Glutamatergic neuron (in vitro differentiated cells): ENCODE measurements around the gene IYD. TPM values are rescaled to one million over a fixed set of nuclear protein-coding genes. Genes with fewer than 3 reads are reported as not detected.

Experiments
- DNase-seq: peaks from one replicate; pipeline ENCODE4 v3.0.0; 2022
- H3K27ac Mint-ChIP-seq: one replicate; pipeline ENCODE4 v1.8.0; 2020; ENCODE audit warnings: mild to moderate bottlenecking, mixed read lengths, inconsistent platforms; ENCODE audit not compliant: unreplicated experiment
- H3K27me3 Mint-ChIP-seq: one replicate; pipeline ENCODE4 v1.8.0; 2020; ENCODE audit warnings: mild to moderate bottlenecking, moderate library complexity, mixed read lengths, inconsistent platforms; ENCODE audit not compliant: unreplicated experiment
- H3K36me3 Mint-ChIP-seq: one replicate; pipeline ENCODE4 v1.8.0; 2020; ENCODE audit warnings: mild to moderate bottlenecking, mixed read lengths, inconsistent platforms; ENCODE audit not compliant: unreplicated experiment
- H3K4me1 Mint-ChIP-seq: one replicate; pipeline ENCODE4 v1.8.0; 2020; ENCODE audit warnings: mild to moderate bottlenecking, low read depth, mixed read lengths, inconsistent platforms; ENCODE audit not compliant: unreplicated experiment
- H3K4me3 Mint-ChIP-seq: one replicate; pipeline ENCODE4 v1.8.0; 2020; ENCODE audit warnings: mild to moderate bottlenecking, mixed read lengths, inconsistent platforms; ENCODE audit not compliant: unreplicated experiment
- H3K9me3 Mint-ChIP-seq: one replicate; pipeline ENCODE4 v1.8.0; 2020; ENCODE audit warnings: mild to moderate bottlenecking, moderate library complexity, mixed read lengths, inconsistent platforms; ENCODE audit not compliant: unreplicated experiment
- CTCF ChIP-seq: fragments of 200-600 bp; sonication (generic); IDR thresholded peaks from one replicate; pipeline ENCODE4 v1.5.0; 2021; ENCODE audit not compliant: partially characterized antibody, unreplicated experiment
- total RNA-seq: library from RNA; stranded (reverse); fragmentation: NEBNext Ultra II Directional; extraction: Animal tissue kit (Norgen Biotek cat#: 25700); gene quantifications from one replicate; pipeline ENCODE4 v1.2.1, GENCODE V29; 2021; ENCODE audit not compliant: unreplicated experiment

IYD gene
- total RNA-seq, 1 donor from 2014 or later: not detected

- Mint-ChIP-seq H3K4me1 (peaks cover 4% of the 10 kb centered on the region), H3K36me3 (no peaks in the 10 kb centered on the region), H3K27ac (no peak overlapping the region), H3K27me3 (no peaks in the 10 kb centered on the region), H3K4me3 (no peak overlapping the region), H3K9me3 (peaks cover 3% of the 10 kb centered on the region)
- no peak for DNase-seq
- TF ChIP-seq CTCF: no peak
Observed at GRCh38 chr6:150324044-150324443, 44.8 kb upstream of the IYD start.

- Mint-ChIP-seq H3K4me1 (peaks cover 4% of the 10 kb centered on the region), H3K27ac (no peak overlapping the region), H3K9me3 (peaks cover 3% of the 10 kb centered on the region), H3K4me3 (no peak overlapping the region), H3K36me3 (no peaks in the 10 kb centered on the region), H3K27me3 (no peaks in the 10 kb centered on the region)
- no peak for DNase-seq
- no peak for TF ChIP-seq CTCF
Observed at GRCh38 chr6:150325066-150325772, 43.6 kb upstream of the IYD start.

GRCh38 chr6:150327117-150327774 is 41.6 kb upstream of the IYD start:
- peaks cover 2% of the 10 kb centered on the region for H3K4me1 Mint-ChIP-seq
- H3K27ac Mint-ChIP-seq: no peak overlapping the region
- H3K27me3 Mint-ChIP-seq: no peaks in the 10 kb centered on the region
- no peak overlapping the region for H3K4me3 Mint-ChIP-seq
- no peaks in the 10 kb centered on the region for H3K36me3 Mint-ChIP-seq
- no peak for DNase-seq
- H3K9me3 Mint-ChIP-seq: peaks cover 3% of the 10 kb centered on the region
- no peak for TF ChIP-seq CTCF

GRCh38 chr6:150328744-150329405 is 39.9 kb upstream of the IYD start:
- no peak for DNase-seq
- no peak for TF ChIP-seq CTCF
- no peaks in the 10 kb centered on the region for H3K27me3 Mint-ChIP-seq
- H3K36me3 Mint-ChIP-seq: no peaks in the 10 kb centered on the region
- H3K4me3 Mint-ChIP-seq: no peak overlapping the region
- no peak overlapping the region for H3K27ac Mint-ChIP-seq
- peaks cover 3% of the 10 kb centered on the region for H3K9me3 Mint-ChIP-seq
- no peaks in the 10 kb centered on the region for H3K4me1 Mint-ChIP-seq

- DNase-seq: no peak
- no peaks in the 10 kb centered on the region for H3K36me3 Mint-ChIP-seq
- no peaks in the 10 kb centered on the region for H3K27me3 Mint-ChIP-seq
- peaks cover 5% of the 10 kb centered on the region for H3K9me3 Mint-ChIP-seq
- H3K4me3 Mint-ChIP-seq: no peak overlapping the region
- H3K27ac Mint-ChIP-seq: no peak overlapping the region
- H3K4me1 Mint-ChIP-seq: peaks cover 3% of the 10 kb centered on the region
- no peak for TF ChIP-seq CTCF
Observed at GRCh38 chr6:150331344-150331743, 37.5 kb upstream of the IYD start.
